Cardiac muscle cell (in vitro differentiated cells and primary cell): ENCODE results near the gene ECHDC1. TPM values are rescaled to one million over a fixed set of nuclear protein-coding genes. Genes with fewer than 3 reads are reported as not detected.

Experiments
- DNase-seq, 2 donors: peaks; one replicate each; pipeline versions ENCODE4 v3.0.0 to v3.0.0-alpha.2; 2010 to 2017; ENCODE audit warnings: low read depth in 1 of 2, low spot score in 1 of 2
- H3K27ac ChIP-seq: fragments of 200-600 bp; sonication (generic); 2 replicates; pipeline ENCODE4 v1.5.1; 2016
- H3K27me3 ChIP-seq: fragments of 200-600 bp; sonication (generic); 2 replicates; pipeline ENCODE4 v1.6.0; 2016; ENCODE audit warnings: control low read depth
- H3K36me3 ChIP-seq: fragments of 200-600 bp; sonication (generic); 2 replicates; pipeline ENCODE4 v1.5.1; 2016; ENCODE audit warnings: control low read depth
- H3K4me1 ChIP-seq: fragments of 200-600 bp; sonication (generic); 2 replicates; pipeline ENCODE4 v1.8.1; 2017; ENCODE audit warnings: low read depth, mild to moderate bottlenecking, mixed run types
- H3K4me3 ChIP-seq: fragments of 200-600 bp; sonication (generic); 2 replicates; pipeline ENCODE4 v1.5.1; 2016; ENCODE audit warnings: mild to moderate bottlenecking
- H3K9me3 ChIP-seq: fragments of 200-600 bp; sonication (generic); 2 replicates; pipeline ENCODE4 v1.5.1; 2017; ENCODE audit warnings: low read depth, mild to moderate bottlenecking, control low read depth
- CTCF ChIP-seq: IDR thresholded peaks from 2 replicates; pipeline ENCODE4 v1.5.1; 2012; ENCODE audit warnings: low read depth, mild to moderate bottlenecking, low read length
- polyA plus RNA-seq: library from polyadenylated mRNA; unstranded; fragments of >200 nt; fragmentation: Nextera tagmentation; extraction: Ambion mirVana; gene quantifications from 2 replicates; pipeline ENCODE4 v1.2.1, GENCODE V29; 2016
- total RNA-seq: library from RNA; depleted of rRNA; stranded (reverse); fragments of >200 nt; gene quantifications from 2 replicates; pipeline ENCODE4 v1.2.3, GENCODE V29; 2016

ECHDC1 gene
- total and polyA plus RNA-seq, 2 experiments from 2014 or later, result 36.1 to 68.4 TPM

- no peak overlapping the region for H3K4me3 ChIP-seq
- peaks cover 21% of the 10 kb centered on the region for H3K36me3 ChIP-seq
- DNase-seq, result no peak
- TF ChIP-seq CTCF, result no peak
- peak overlapping the region; percentile 68 for H3K27ac ChIP-seq
- no peaks in the 10 kb centered on the region for H3K27me3 ChIP-seq
- H3K4me1 ChIP-seq, result peaks cover 26% of the 10 kb centered on the region
- no peaks in the 10 kb centered on the region for H3K9me3 ChIP-seq
Observed at GRCh38 chr6:127291495-127291894, 51.9 kb downstream of the ECHDC1 start.

- Histone ChIP-seq H3K27ac (peak overlapping the region; percentile 68), H3K36me3 (peaks cover 30% of the 10 kb centered on the region), H3K9me3 (no peaks in the 10 kb centered on the region), H3K4me1 (peaks cover 26% of the 10 kb centered on the region), H3K4me3 (no peak overlapping the region), H3K27me3 (no peaks in the 10 kb centered on the region)
- no peak for TF ChIP-seq CTCF
- no peak for DNase-seq
Observed at GRCh38 chr6:127290391-127291265, 52.8 kb downstream of the ECHDC1 start.

GRCh38 chr6:127289934-127290333 lies 53.5 kb downstream of the ECHDC1 start:
- Histone ChIP-seq H3K27ac (peak overlapping the region; percentile 68), H3K27me3 (no peaks in the 10 kb centered on the region), H3K4me3 (no peak overlapping the region), H3K9me3 (no peaks in the 10 kb centered on the region), H3K36me3 (peaks cover 34% of the 10 kb centered on the region), H3K4me1 (peaks cover 26% of the 10 kb centered on the region)
- TF ChIP-seq CTCF, result no peak
- DNase-seq, result no peak

GRCh38 chr6:127288705-127289104 lies 54.7 kb downstream of the ECHDC1 start:
- no peak for TF ChIP-seq CTCF
- Histone ChIP-seq H3K4me3 (no peak overlapping the region), H3K9me3 (no peaks in the 10 kb centered on the region), H3K27me3 (no peaks in the 10 kb centered on the region), H3K27ac (peak overlapping the region; percentile 68), H3K4me1 (peaks cover 26% of the 10 kb centered on the region), H3K36me3 (peaks cover 37% of the 10 kb centered on the region)
- no peak for DNase-seq

GRCh38 chr6:127282184-127282583 lies 61.2 kb downstream of the ECHDC1 start:
- peaks cover 56% of the 10 kb centered on the region for H3K36me3 ChIP-seq
- no peak overlapping the region for H3K4me3 ChIP-seq
- TF ChIP-seq CTCF, result no peak
- H3K27ac ChIP-seq, result no peak overlapping the region
- no peaks in the 10 kb centered on the region for H3K27me3 ChIP-seq
- no peaks in the 10 kb centered on the region for H3K4me1 ChIP-seq
- no peaks in the 10 kb centered on the region for H3K9me3 ChIP-seq
- no peak for DNase-seq
